ENCODE results near the gene NRG3. TPM values are rescaled to one million over a fixed set of nuclear protein-coding genes. Genes with fewer than 3 reads are reported as not detected.

Gene NRG3
- total and polyA plus RNA-seq, 2 of the 4 experiments (the other 2 are of a cell fraction), result not detected

DNA sequence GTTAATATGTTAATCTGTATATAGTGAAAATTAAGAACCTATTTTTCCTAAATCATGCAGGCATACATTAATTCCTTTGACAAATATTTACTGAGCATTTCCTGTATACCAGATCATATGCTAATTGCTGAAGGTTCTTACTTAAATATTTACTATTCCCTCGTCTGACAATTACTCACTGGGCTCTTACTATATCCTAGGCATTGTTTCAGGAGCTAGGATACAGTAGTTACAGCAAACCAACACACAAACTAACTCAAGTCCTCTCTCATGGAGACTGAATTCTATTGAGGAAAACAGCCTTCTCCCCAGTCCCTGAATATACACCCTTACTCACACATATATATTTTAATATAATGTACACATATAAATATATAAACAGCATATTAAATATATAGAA, 786.0 kb downstream of the NRG3 start:
- Histone ChIP-seq H3K56ac (ENCODE audit: extremely low read depth, insufficient read depth, low read length) (no peak overlapping the region), H3K9me1 (ENCODE audit: insufficient read depth, low read length) (no peaks in the 10 kb centered on the region), H3K9ac (ENCODE audit: low read depth, low read length) (no peak overlapping the region), H2BK15ac (ENCODE audit: low read depth, low read length) (no peak overlapping the region), H3K4ac (ENCODE audit: low read depth, low read length) (no peak overlapping the region), H4K5ac (ENCODE audit: low read depth, low read length) (no peak overlapping the region), H3K79me1 (ENCODE audit: low read depth in 1 of 2, low read length in 2 of 2) (no peaks in the 10 kb centered on the region), H3K9me3 (ENCODE audit: control insufficient read depth, insufficient read depth, low read length) (peaks cover 6% of the 10 kb centered on the region; the same call in 1 of the 2 replicates), H3K36me3 (ENCODE audit: control insufficient read depth, insufficient read depth, low read length) (no peaks in the 10 kb centered on the region), H4K8ac (ENCODE audit: low read depth in 2 of 2, low read length in 2 of 2) (no peak overlapping the region), H2BK120ac (ENCODE audit: low read depth, low read length) (no peak overlapping the region), H3K27ac (ENCODE audit: insufficient read depth, low read length) (no peak overlapping the region), H4K20me1 (ENCODE audit: insufficient read depth, low read length) (no peaks in the 10 kb centered on the region), H3K14ac (replicated peaks; ENCODE audit: low read depth, low read length) (no peak overlapping the region), H3K4me3 (ENCODE audit: insufficient read depth, low read depth, low read length) (no peak overlapping the region), H3K4me2 (ENCODE audit: low read depth, low read length) (no peak overlapping the region), H2BK20ac (ENCODE audit: low read depth, low read length) (no peak overlapping the region), H2BK5ac (ENCODE audit: low read depth, low read length, poor library complexity, severe bottlenecking) (no peak overlapping the region), H4K91ac (ENCODE audit: insufficient read depth, low read depth, low read length) (no peak overlapping the region), H2AK5ac (ENCODE audit: low read depth, low read length) (no peak overlapping the region), H3K18ac (ENCODE audit: low read depth, low read length) (no peak overlapping the region), H3K27me3 (ENCODE audit: control insufficient read depth, insufficient read depth, low read length) (no peaks in the 10 kb centered on the region), H2AK9ac (replicated peaks; ENCODE audit: low read depth, low read length, poor library complexity) (no peak overlapping the region), H2AFZ (replicated peaks; ENCODE audit: low read length, poor library complexity) (no peak overlapping the region), H3K4me1 (ENCODE audit: control insufficient read depth, insufficient read depth, low read length) (no peaks in the 10 kb centered on the region), H3K23ac (ENCODE audit: low read depth, low read length) (no peak overlapping the region)
- dilution Hi-C loops (cut with HindIII; ENCODE audit: low sequenced_read_pairs, unreplicated experiment), result no loop called here
- POLR2A ChIA-PET (ENCODE audit: unreplicated experiment), result no interaction called here
- no TSS peak for BruUV-seq (replicated peaks)
- intact Hi-C loops (cut with micrococcal nuclease), result no loop called here
- in situ Hi-C loops (cut with MboI; ENCODE audit: low sequenced_read_pairs), result no loop called here
- DNase-seq (no peak), ATAC-seq (ENCODE audit: low read depth) (no peak)
- WGBS, 2 experiments (ENCODE audit: extremely low coverage in 2 of 2, insufficient read length in 1 of 2), result no CpG with 5 or more reads among the region's 1 CpG
- TF ChIP-seq, protein P1, sequence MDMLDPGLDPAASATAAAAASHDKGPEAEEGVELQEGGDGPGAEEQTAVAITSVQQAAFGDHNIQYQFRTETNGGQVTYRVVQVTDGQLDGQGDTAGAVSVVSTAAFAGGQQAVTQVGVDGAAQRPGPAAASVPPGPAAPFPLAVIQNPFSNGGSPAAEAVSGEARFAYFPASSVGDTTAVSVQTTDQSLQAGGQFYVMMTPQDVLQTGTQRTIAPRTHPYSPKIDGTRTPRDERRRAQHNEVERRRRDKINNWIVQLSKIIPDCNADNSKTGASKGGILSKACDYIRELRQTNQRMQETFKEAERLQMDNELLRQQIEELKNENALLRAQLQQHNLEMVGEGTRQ (IDR thresholded peaks at IDR 0.05; ENCODE audit: low read depth, low read length), result no peak
- TF ChIP-seq RCOR1 (IDR thresholded peaks at IDR 0.05; ENCODE audit: insufficient replicate concordance, low read length) (no peak), MXI1 (IDR thresholded peaks at IDR 0.05; ENCODE audit: borderline replicate concordance, low read depth, low read length) (no peak), SMC3 (IDR thresholded peaks at IDR 0.05; ENCODE audit: low read depth, low read length) (no peak), MAFK (IDR thresholded peaks at IDR 0.05; ENCODE audit: low read depth, low read length) (no peak), NFE2L2 (IDR thresholded peaks at IDR 0.05; ENCODE audit: low read depth, low read length) (no peak), CEBPB (IDR thresholded peaks at IDR 0.05; ENCODE audit: low read depth, low read length) (no peak), MAZ (IDR thresholded peaks at IDR 0.05; ENCODE audit: borderline replicate concordance, low read depth, low read length) (no peak), RAD21 (IDR thresholded peaks at IDR 0.05; ENCODE audit: low read length) (no peak), RFX5 (IDR thresholded peaks at IDR 0.05; ENCODE audit: low read depth, low read length) (no peak), POLR2A (IDR thresholded peaks at IDR 0.05; ENCODE audit: low read depth, low read length) (no peak), FOS (IDR thresholded peaks at IDR 0.05; ENCODE audit: low read depth, low read length) (no peak), CHD1 (IDR thresholded peaks at IDR 0.05; ENCODE audit: low read depth, low read length) (no peak), BHLHE40 (IDR thresholded peaks at IDR 0.05; ENCODE audit: low read depth, low read length) (no peak)
- TF ChIP-seq, protein P2, sequence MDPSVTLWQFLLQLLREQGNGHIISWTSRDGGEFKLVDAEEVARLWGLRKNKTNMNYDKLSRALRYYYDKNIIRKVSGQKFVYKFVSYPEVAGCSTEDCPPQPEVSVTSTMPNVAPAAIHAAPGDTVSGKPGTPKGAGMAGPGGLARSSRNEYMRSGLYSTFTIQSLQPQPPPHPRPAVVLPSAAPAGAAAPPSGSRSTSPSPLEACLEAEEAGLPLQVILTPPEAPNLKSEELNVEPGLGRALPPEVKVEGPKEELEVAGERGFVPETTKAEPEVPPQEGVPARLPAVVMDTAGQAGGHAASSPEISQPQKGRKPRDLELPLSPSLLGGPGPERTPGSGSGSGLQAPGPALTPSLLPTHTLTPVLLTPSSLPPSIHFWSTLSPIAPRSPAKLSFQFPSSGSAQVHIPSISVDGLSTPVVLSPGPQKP (IDR thresholded peaks at IDR 0.05; ENCODE audit: borderline replicate concordance, low read depth, low read length), result no peak
- TF ChIP-seq, protein P3, sequence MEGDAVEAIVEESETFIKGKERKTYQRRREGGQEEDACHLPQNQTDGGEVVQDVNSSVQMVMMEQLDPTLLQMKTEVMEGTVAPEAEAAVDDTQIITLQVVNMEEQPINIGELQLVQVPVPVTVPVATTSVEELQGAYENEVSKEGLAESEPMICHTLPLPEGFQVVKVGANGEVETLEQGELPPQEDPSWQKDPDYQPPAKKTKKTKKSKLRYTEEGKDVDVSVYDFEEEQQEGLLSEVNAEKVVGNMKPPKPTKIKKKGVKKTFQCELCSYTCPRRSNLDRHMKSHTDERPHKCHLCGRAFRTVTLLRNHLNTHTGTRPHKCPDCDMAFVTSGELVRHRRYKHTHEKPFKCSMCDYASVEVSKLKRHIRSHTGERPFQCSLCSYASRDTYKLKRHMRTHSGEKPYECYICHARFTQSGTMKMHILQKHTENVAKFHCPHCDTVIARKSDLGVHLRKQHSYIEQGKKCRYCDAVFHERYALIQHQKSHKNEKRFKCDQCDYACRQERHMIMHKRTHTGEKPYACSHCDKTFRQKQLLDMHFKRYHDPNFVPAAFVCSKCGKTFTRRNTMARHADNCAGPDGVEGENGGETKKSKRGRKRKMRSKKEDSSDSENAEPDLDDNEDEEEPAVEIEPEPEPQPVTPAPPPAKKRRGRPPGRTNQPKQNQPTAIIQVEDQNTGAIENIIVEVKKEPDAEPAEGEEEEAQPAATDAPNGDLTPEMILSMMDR (conservative IDR thresholded peaks at IDR 0.05; ENCODE audit: low read depth, low read length), result no peak
- CTCF ChIA-PET, result interaction anchor here (0.5 kb wide), 1 partner anchor 1233 kb away, joined by 3 read pairs; no protein-coding TSS in a partner anchor

Measured in IMR-90 (cell line).